Activated T-cell treated with anti-CD3 and anti-CD28 coated beads, Interleukin-2, amount 50 U/mL, for 48 hours (primary cell): ENCODE measurements around the gene MTMR6.

Source experiments
- DNase-seq, 2 experiments: peaks; one replicate each; pipeline ENCODE4 v3.0.0-alpha.2; 2020

MTMR6 gene

GRCh38 chr13:25268561-25268960 lies 18.7 kb downstream of the MTMR6 start:
- DNase-seq: no peak

GRCh38 chr13:25267715-25268114 lies 19.6 kb downstream of the MTMR6 start:
- DNase-seq: no peak

GRCh38 chr13:25266706-25267105 lies 20.6 kb downstream of the MTMR6 start:
- no peak for DNase-seq

- DNase-seq: no peak
These were observed 25.0 kb downstream of the MTMR6 start for GRCh38 chr13:25262261-25262660.

GRCh38 chr13:25253702-25254101 lies 33.6 kb downstream of the MTMR6 start:
- DNase-seq: no peak

- no peak for DNase-seq
These were observed 34.5 kb downstream of the MTMR6 start for GRCh38 chr13:25252752-25253151.

- no peak for DNase-seq
These were observed 35.1 kb downstream of the MTMR6 start for GRCh38 chr13:25252225-25252624.

- no peak for DNase-seq
These were observed 38.2 kb downstream of the MTMR6 start for GRCh38 chr13:25249001-25249543.

GRCh38 chr13:25248071-25248470 lies 39.2 kb downstream of the MTMR6 start:
- DNase-seq: no peak

GRCh38 chr13:25247360-25247759 lies 39.9 kb downstream of the MTMR6 start:
- no peak for DNase-seq

- DNase-seq: no peak
These were observed 43.2 kb downstream of the MTMR6 start for GRCh38 chr13:25244123-25244522.

GRCh38 chr13:25242956-25243355 lies 44.3 kb downstream of the MTMR6 start:
- DNase-seq: no peak

- DNase-seq: no peak
These were observed 46.3 kb downstream of the MTMR6 start for GRCh38 chr13:25241007-25241406.

GRCh38 chr13:25237083-25237482 lies 50.2 kb downstream of the MTMR6 start:
- DNase-seq: no peak

- no peak for DNase-seq
These were observed 53.4 kb downstream of the MTMR6 start for GRCh38 chr13:25233861-25234260.

GRCh38 chr13:25232937-25233515 lies 54.3 kb downstream of the MTMR6 start:
- DNase-seq: no peak

GRCh38 chr13:25231517-25231916 lies 55.8 kb downstream of the MTMR6 start:
- no peak for DNase-seq

- DNase-seq: no peak
These were observed 59.6 kb downstream of the MTMR6 start for GRCh38 chr13:25227690-25228089.

- no peak for DNase-seq
These were observed 61.3 kb downstream of the MTMR6 start for GRCh38 chr13:25225970-25226369.

GRCh38 chr13:25224151-25224550 lies 63.1 kb downstream of the MTMR6 start:
- DNase-seq: no peak

GRCh38 chr13:25222740-25223139 lies 64.5 kb downstream of the MTMR6 start:
- DNase-seq: no peak

GRCh38 chr13:25218019-25218418 lies 69.3 kb downstream of the MTMR6 start:
- no peak for DNase-seq

- DNase-seq: no peak
These were observed 70.0 kb downstream of the MTMR6 start for GRCh38 chr13:25217023-25217885.

GRCh38 chr13:25215253-25215575 lies 72.1 kb downstream of the MTMR6 start:
- DNase-seq: no peak
